CD4-positive, alpha-beta T cell (primary cell): ENCODE data around the gene KIF7. TPM values are rescaled to one million over a fixed set of nuclear protein-coding genes. Genes with fewer than 3 reads are reported as not detected.

Experiments
- ATAC-seq: fragments of 200-7000 bp; cut with Tn5 transposase; one replicate; pipeline ENCODE4 v1.10.0; 2022; ENCODE audit warnings: mild to moderate bottlenecking; ENCODE audit not compliant: poor library complexity
- CTCF ChIA-PET: fragments of 350-600 bp; sonication (Branson Sonifier 250); formaldehyde crosslinking; loops from one replicate; lab custom pipeline; 2021; ENCODE audit warnings: antibody characterized with exemption, inconsistent platforms; lab: Charles Lee
- POLR2A ChIA-PET: fragments of 350-600 bp; sonication (Branson Sonifier 250); formaldehyde crosslinking; loops from one replicate; lab custom pipeline; 2021; ENCODE audit warnings: antibody characterized with exemption, inconsistent platforms; lab: Charles Lee
- DNase-seq, 14 experiments: peaks; one replicate each; pipeline ENCODE4 v3.0.0-alpha.2; 2013 to 2020; ENCODE audit warnings: mixed read lengths in 2 of 14
- H3K27ac ChIP-seq, 2 donors: one replicate each; pipeline versions ENCODE4 v1.5.1 to v1.7.0; 2013; ENCODE audit warnings: low read length in 2 of 2, low read depth in 1 of 2, mild to moderate bottlenecking in 1 of 2
- H3K27me3 ChIP-seq, 2 experiments: 1 replicate in 1 of 2; 2 replicates in 1 of 2; pipeline versions ENCODE4 v1.6.1 to v1.7.0; 2013; ENCODE audit warnings: low read length in 2 of 2, control low read depth in 1 of 2, mild to moderate bottlenecking in 1 of 2, moderate library complexity in 1 of 2; ENCODE audit not compliant: insufficient read depth in 2 of 2, control insufficient read depth in 1 of 2
- H3K36me3 ChIP-seq: one replicate; pipeline ENCODE4 v1.6.1; 2013; ENCODE audit warnings: low read length, control low read depth; ENCODE audit not compliant: insufficient read depth
- H3K4me1 ChIP-seq: one replicate; pipeline ENCODE4 v1.6.1; 2013; ENCODE audit warnings: low read length, control low read depth; ENCODE audit not compliant: insufficient read depth
- H3K4me3 ChIP-seq: one replicate; pipeline ENCODE4 v1.5.1; 2013; ENCODE audit warnings: mild to moderate bottlenecking, low read length, moderate library complexity
- H3K9me3 ChIP-seq, 2 experiments: 1 replicate in 1 of 2; 2 replicates in 1 of 2; pipeline versions ENCODE4 v1.6.1 to v1.7.0; 2013; ENCODE audit warnings: low read length in 2 of 2, mild to moderate bottlenecking in 2 of 2, control low read depth in 1 of 2, moderate library complexity in 1 of 2; ENCODE audit not compliant: control insufficient read depth in 1 of 2, insufficient read depth in 1 of 2
- H3K27ac Mint-ChIP-seq: one replicate; pipeline ENCODE4 v1.8.0; 2020; ENCODE audit warnings: mixed read lengths
- H3K27me3 Mint-ChIP-seq: one replicate; pipeline ENCODE4 v1.8.0; 2021; ENCODE audit warnings: mixed read lengths
- H3K36me3 Mint-ChIP-seq: one replicate; pipeline ENCODE4 v1.8.0; 2021; ENCODE audit warnings: low read depth, mixed read lengths
- H3K4me1 Mint-ChIP-seq: one replicate; pipeline ENCODE4 v1.8.0; 2021; ENCODE audit warnings: low read depth, mixed read lengths
- H3K4me3 Mint-ChIP-seq: one replicate; pipeline ENCODE4 v1.8.0; 2020; ENCODE audit warnings: mild to moderate bottlenecking, mixed read lengths
- H3K9me3 Mint-ChIP-seq: one replicate; pipeline ENCODE4 v1.8.0; 2020; ENCODE audit warnings: mixed read lengths
- intact Hi-C, 2 experiments: fragments of 100-400 bp; cut with DNase I in 1 of 2; cut with micrococcal nuclease in 1 of 2; formaldehyde crosslinking; loops; one replicate each; pipeline versions ENCODE4 v1.15.1 to v1.9.0; 2023 to 2025; cut with DNase I, micrococcal nuclease
- total RNA-seq, 174 experiments: library from RNA in 2 of 174; stranded (reverse) in 2 of 174; gene quantifications; one replicate each; pipeline ENCODE4 v1.2.3 and lab custom pipeline; 2021 to 2026
- TF ChIP-seq, protein P1 (sequence below): fragments of 200-600 bp; IDR thresholded peaks from one replicate; pipeline ENCODE4 v1.8.0; 2022; ENCODE audit warnings: antibody characterized with exemption, mild to moderate bottlenecking

Gene KIF7
- total RNA-seq, 2 experiments from 2014 or later, result 0.08 to 0.20 TPM

DNA sequence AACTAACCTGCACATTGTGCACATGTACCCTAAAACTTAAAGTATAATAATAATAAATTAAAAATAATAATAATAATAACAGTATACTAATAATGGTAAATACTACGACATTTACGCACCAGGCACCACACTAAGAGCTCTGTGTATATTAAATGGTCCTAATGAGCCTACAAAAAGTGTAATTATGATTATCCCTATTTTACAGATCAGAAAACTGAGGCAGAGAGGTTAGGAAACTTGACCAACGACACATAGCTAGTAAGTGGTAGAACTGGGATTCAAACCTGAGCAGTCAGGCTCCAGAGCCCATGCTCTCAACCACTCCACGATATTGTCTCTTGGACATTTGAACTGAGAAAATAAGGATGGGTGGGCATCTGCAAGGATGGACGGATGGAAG lies 15.0 kb downstream of the KIF7 start:
- TF ChIP-seq, protein P1, sequence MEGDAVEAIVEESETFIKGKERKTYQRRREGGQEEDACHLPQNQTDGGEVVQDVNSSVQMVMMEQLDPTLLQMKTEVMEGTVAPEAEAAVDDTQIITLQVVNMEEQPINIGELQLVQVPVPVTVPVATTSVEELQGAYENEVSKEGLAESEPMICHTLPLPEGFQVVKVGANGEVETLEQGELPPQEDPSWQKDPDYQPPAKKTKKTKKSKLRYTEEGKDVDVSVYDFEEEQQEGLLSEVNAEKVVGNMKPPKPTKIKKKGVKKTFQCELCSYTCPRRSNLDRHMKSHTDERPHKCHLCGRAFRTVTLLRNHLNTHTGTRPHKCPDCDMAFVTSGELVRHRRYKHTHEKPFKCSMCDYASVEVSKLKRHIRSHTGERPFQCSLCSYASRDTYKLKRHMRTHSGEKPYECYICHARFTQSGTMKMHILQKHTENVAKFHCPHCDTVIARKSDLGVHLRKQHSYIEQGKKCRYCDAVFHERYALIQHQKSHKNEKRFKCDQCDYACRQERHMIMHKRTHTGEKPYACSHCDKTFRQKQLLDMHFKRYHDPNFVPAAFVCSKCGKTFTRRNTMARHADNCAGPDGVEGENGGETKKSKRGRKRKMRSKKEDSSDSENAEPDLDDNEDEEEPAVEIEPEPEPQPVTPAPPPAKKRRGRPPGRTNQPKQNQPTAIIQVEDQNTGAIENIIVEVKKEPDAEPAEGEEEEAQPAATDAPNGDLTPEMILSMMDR, result no peak
- Histone ChIP-seq H3K36me3 (no peaks in the 10 kb centered on the region), H3K27ac (no peak overlapping the region), H3K4me1 (no peaks in the 10 kb centered on the region), H3K4me3 (no peak overlapping the region), H3K9me3 (no peaks in the 10 kb centered on the region), H3K27me3 (no peaks in the 10 kb centered on the region)
- H3K4me3 Mint-ChIP-seq, result no peak overlapping the region
- no peaks in the 10 kb centered on the region for H3K36me3 Mint-ChIP-seq
- ChIA-PET CTCF (no interaction called here), POLR2A (no interaction called here)
- intact Hi-C loops, result no loop called here
- no peaks in the 10 kb centered on the region for H3K4me1 Mint-ChIP-seq
- no peak overlapping the region for H3K27ac Mint-ChIP-seq
- H3K9me3 Mint-ChIP-seq, result no peaks in the 10 kb centered on the region
- H3K27me3 Mint-ChIP-seq, result no peaks in the 10 kb centered on the region
- DNase-seq, result no peak
- ATAC-seq, result no peak

DNA sequence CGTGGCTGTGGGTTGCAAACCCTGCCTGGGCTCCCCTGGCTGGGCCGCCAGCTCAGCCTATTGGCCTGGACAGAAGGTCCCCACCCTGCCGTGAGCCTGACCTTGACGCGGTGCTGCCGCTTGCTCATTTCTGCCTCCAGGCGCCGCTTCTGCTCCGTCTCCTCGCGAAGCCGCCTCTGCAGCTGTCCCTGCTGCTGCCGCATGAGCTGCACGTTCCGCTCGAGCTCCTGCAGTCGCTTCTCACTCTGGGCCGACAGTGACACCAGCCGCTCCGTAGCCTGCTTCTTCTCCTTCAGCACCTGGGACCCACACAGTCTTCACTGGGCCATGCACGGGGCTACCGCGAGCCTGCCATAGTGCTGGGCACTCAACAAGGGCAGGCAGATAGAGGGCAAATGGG lies 21.7 kb downstream of the KIF7 start:
- Histone ChIP-seq H3K4me1 (no peaks in the 10 kb centered on the region), H3K27ac (no peak overlapping the region), H3K27me3 (no peaks in the 10 kb centered on the region), H3K9me3 (peaks cover 0 to 20% of the 10 kb centered on the region in 2 experiments), H3K4me3 (no peak overlapping the region), H3K36me3 (no peaks in the 10 kb centered on the region)
- intact Hi-C loops, result no loop called here
- no peak overlapping the region for H3K27ac Mint-ChIP-seq
- ChIA-PET CTCF (no interaction called here), POLR2A (no interaction called here)
- DNase-seq (no peak), ATAC-seq (no peak)
- H3K4me1 Mint-ChIP-seq, result no peaks in the 10 kb centered on the region
- no peak overlapping the region for H3K4me3 Mint-ChIP-seq
- H3K27me3 Mint-ChIP-seq, result no peaks in the 10 kb centered on the region
- no peaks in the 10 kb centered on the region for H3K36me3 Mint-ChIP-seq
- H3K9me3 Mint-ChIP-seq, result no peaks in the 10 kb centered on the region
- TF ChIP-seq, protein P1, result no peak

DNA sequence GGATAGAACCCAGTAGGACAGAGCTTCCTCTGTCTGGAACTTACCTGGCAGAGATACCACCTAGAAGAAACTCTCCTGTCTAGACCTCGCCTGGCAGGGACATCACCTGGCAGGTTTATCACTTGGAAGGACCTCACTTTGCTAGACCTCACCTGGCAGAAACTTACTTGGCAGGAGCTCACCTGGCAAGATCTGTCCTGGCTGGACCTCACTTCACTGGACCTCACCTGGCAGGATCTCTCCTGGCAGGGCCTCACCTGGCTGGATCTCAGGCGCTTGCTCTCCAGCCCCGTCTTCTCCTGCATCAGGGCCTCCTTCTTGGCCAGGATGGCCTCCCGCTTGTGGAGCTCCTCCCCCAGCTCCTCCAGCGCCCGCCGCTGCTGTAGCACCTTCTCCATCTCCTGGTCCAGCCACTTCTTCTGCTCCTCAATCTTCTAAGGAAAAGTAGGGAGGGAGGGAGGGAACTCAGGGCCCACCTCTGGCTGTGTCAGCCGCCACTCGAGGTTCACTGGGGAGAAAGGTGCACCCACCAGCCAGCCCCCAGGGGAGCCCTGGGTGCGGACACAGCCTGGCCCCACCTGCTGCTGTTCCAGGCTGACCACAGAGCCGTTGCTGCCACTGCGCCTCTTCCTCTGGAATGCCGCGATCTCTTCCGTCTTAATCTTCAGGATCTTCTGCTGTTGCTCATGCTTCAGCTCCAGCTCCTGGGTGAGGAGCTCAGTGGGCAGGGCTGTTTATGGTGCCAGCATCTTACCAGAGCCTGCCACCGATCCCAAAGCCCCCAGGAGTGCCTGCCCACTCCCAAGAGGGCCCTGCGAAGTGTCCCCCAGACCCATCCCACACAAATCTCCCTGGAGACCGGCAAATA lies 22.5 kb downstream of the KIF7 start:
- Mint-ChIP-seq H3K36me3 (no peaks in the 10 kb centered on the region), H3K9me3 (no peaks in the 10 kb centered on the region), H3K27ac (no peak overlapping the region), H3K4me3 (no peak overlapping the region), H3K27me3 (no peaks in the 10 kb centered on the region), H3K4me1 (no peaks in the 10 kb centered on the region)
- TF ChIP-seq, protein P1, result no peak
- H3K4me3 ChIP-seq, result no peak overlapping the region
- H3K36me3 ChIP-seq, result no peaks in the 10 kb centered on the region
- DNase-seq (no peak), ATAC-seq (no peak)
- ChIA-PET POLR2A (no interaction called here), CTCF (no interaction called here)
- intact Hi-C loops, result no loop called here
- H3K27ac ChIP-seq, result no peak overlapping the region
- peaks cover 0 to 20% of the 10 kb centered on the region in 2 experiments for H3K9me3 ChIP-seq
- H3K27me3 ChIP-seq, result no peaks in the 10 kb centered on the region
- no peaks in the 10 kb centered on the region for H3K4me1 ChIP-seq
